ENCODE measurements around the gene DCP1B. TPM values are rescaled to one million over a fixed set of nuclear protein-coding genes. Genes with fewer than 3 reads are reported as not detected.

Gene DCP1B
- 10 to 100 TPM in 3 of 5 experiments, 1 to 10 TPM in 2; 8.1 to 19.7 (median 15.5) TPM for total RNA-seq
- 10 to 100 TPM; 21.0 to 30.5 TPM for polyA plus RNA-seq
- total RNA-seq: 11.7 reads per million, percentile 39 among the genes with 10 or more reads in this experiment

DNA sequence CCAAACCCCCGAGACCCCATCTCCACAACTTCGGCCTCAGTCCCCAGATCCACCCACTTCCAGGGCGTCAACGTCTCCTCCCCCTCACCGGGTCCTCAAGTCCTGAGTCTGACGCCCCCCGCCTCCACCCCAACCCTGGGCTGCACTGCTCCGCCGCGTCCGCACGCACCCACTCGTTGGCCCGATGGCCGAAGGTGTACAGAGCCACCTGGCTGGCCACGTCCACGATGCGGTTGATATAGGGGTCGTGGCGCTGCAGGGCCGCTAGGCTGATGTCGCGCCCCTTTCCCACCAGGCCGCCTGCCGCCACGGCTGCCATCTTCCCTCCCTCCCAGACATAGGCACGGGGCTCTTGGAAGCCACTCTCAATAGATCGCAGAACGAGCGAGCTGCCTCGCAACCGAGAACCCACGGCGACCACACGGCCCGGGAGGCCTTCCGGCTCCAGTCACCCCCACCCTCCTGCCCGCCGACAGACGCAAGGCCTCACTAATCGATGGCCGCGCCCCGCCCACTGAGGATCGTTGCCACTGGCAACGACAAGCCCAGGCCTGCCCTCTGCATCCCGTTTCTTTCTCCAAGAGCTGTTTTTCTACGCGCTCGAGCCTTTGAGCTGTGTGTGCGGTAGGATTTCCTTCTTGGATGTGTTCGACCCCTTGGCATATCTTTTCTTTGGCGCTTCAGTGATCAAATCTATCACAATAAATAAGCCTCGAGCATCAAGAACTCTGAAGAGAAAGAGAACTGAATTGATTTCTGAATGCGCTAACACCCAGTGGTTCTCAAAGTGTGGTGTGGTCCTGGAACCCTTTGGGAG is at the start of gene DCP1B:
DCP1B (minus strand) TSS at position 345 of the 817 bp plus-strand sequence; CDS start at position 319, 26 bp downstream.
- peak within 1 kb of the TSS; percentile 80 for H3K4me3 ChIP-seq (ENCODE audit: low read length)
- H3K27ac ChIP-seq (ENCODE audit: low read depth, low read length): peak within 1 kb of the TSS; percentile 80
- Mint-ChIP-seq H3K4me1 (peaks cover 15 to 44% (median 36%) of the 10 kb centered on the region in 7 donors), H3K27me3 (peaks cover 0 to 6% (median 0%) of the 10 kb centered on the region in 5 donors), H3K9me3 (no peaks in the 10 kb centered on the region), H3K4me3 (peak within 1 kb of the TSS; percentile 92 to 100 (median 97)), H3K36me3 (peaks cover 0 to 14% (median 0%) of the 10 kb centered on the region in 5 donors), H3K27ac (peak within 1 kb of the TSS; percentile 93 to 99 (median 97))
- intact Hi-C loops (cut with micrococcal nuclease): loop anchor here (1.0 to 10.0 kb wide), 16 partner anchors 31 to 1604 kb away; partner anchors contain the start of genes CCDC77 (in 2 of the 2), ITFG2 (in 2 of the 2), ADIPOR2 (in 1 of the 2) and FBXL14 (in 1 of the 2)
- H3K9me3 ChIP-seq (ENCODE audit: control insufficient read depth in 2 of 3, low read length in 3 of 3): no peaks in the 10 kb centered on the region
- H3K4me1 ChIP-seq (ENCODE audit: control insufficient read depth in 2 of 2, insufficient read depth in 2 of 2, low read length in 2 of 2): peaks cover 10 to 18% of the 10 kb centered on the region in 2 donors
- ATAC-seq: peak; percentile 99
- ChIA-PET POLR2A (interaction anchor here (0.6 to 1.0 kb wide), 7 partner anchors 18 to 1012 kb away, joined by 3 to 5 read pairs (median 3); partner anchors contain the start of genes ADIPOR2 and FKBP4), CTCF (no interaction called here)
- peaks cover 0 to 4% (median 0%) of the 10 kb centered on the region in 3 experiments for H3K36me3 ChIP-seq (ENCODE audit: control insufficient read depth in 2 of 3, insufficient read depth in 3 of 3, low read length in 3 of 3)
- peak; percentile 76 to 93 (median 90) for DNase-seq
- no peaks in the 10 kb centered on the region for H3K27me3 ChIP-seq (ENCODE audit: control insufficient read depth in 2 of 2, insufficient read depth in 2 of 2, low read length in 2 of 2)

DNA sequence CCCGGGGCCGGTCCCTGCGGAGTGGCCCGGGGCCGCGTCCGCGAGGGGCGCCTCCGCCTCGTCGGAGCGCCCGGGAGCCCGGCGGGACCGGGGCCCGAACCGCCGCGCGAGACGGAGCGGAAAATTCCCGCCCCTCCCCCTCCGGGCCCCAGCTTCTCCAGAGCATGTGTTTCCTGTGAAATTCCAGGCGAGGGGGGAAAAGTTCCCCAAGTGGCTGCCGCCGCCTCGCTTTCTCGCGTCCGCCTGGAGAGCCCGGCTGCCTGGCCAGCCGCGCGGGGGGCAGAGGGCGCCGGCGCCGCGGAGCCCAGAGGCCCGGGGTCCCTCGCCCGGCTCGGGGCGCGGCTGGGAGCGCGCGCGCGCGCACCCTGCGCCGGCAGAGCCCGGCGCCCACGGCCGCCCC is 49.4 kb upstream of the DCP1B start:
- ATAC-seq (no peak), DNase-seq (no peak)
- intact Hi-C loops (cut with micrococcal nuclease): loop anchor here in 1 of 2 donors (5.0 kb wide), 1 partner anchor 256 kb away; no protein-coding TSS in a partner anchor
- H3K27me3 Mint-ChIP-seq: peaks cover 60 to 86% (median 71%) of the 10 kb centered on the region in 5 donors
- no peak overlapping the region for H3K27ac Mint-ChIP-seq
- H3K4me1 Mint-ChIP-seq: peaks cover 16 to 31% (median 22%) of the 10 kb centered on the region in 7 donors
- H3K4me1 ChIP-seq (ENCODE audit: control insufficient read depth in 2 of 2, insufficient read depth in 2 of 2, low read length in 2 of 2): no peaks in the 10 kb centered on the region
- H3K9me3 ChIP-seq (ENCODE audit: control insufficient read depth in 2 of 3, low read length in 3 of 3): no peaks in the 10 kb centered on the region
- H3K36me3 Mint-ChIP-seq: peaks cover 0 to 1% (median 0%) of the 10 kb centered on the region in 5 donors
- H3K27ac ChIP-seq (ENCODE audit: low read depth, low read length): no peak overlapping the region
- no peak overlapping the region for H3K4me3 ChIP-seq (ENCODE audit: low read length)
- no peaks in the 10 kb centered on the region for H3K36me3 ChIP-seq (ENCODE audit: control insufficient read depth in 2 of 3, insufficient read depth in 3 of 3, low read length in 3 of 3)
- POLR2A ChIA-PET: no interaction called here
- H3K4me3 Mint-ChIP-seq: peak overlapping the region in 1 of 10 donors; percentile 90
- H3K27me3 ChIP-seq (ENCODE audit: control insufficient read depth in 2 of 2, insufficient read depth in 2 of 2, low read length in 2 of 2): peaks cover 9 to 10% of the 10 kb centered on the region in 2 donors
- H3K9me3 Mint-ChIP-seq: peaks cover 0 to 1% (median 0%) of the 10 kb centered on the region in 11 donors
- CTCF ChIA-PET: no interaction called here

DNA sequence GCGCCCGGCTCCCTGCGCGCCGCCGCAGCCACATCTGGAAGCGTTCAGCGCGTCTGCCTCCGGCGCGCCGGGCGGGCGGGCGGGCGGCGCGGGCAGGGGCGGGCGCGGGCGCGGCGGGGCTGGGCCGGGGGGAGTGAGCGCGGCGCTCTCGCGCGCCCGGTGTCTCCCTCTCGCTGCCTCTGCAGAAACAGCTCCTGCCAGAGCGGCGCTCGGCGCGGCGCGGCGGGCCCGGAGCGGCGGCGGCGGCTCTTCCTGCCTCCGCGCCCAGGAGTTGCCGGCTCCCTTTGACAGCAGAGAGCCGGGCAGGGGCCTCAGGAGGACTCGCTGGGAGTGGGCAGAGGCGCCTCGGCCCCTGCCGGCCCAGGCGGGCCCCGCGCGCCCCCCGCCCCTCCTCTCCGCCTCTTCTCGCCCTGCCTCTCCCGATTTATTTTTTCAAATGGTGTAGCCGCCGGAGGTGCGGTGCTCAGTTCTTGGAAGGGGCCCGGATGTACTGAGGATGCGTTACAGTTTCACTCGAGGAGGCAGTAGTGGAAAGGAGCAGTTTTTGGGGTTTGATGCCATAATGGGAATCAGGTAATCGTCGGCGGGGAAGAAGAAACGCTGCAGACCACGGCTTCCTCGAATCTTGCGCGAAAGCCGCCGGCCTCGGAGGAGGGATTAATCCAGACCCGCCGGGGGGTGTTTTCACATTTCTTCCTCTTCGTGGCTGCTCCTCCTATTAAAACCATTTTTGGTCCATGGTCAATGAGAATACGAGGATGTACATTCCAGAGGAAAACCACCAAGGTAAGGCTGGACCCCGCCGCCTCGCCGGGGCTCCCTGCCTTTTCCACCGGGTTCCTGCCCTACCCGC is 48.8 kb upstream of the DCP1B start, which contains the start of gene CACNA1C:
CACNA1C (plus strand) TSS at position 162 of the 853 bp plus-strand sequence; CDS start at position 738, 576 bp downstream.
- ATAC-seq (peak; percentile 89), DNase-seq (peak; percentile 25 to 60 (median 33))
- H3K27me3 ChIP-seq (ENCODE audit: control insufficient read depth in 2 of 2, insufficient read depth in 2 of 2, low read length in 2 of 2): peaks cover 9 to 10% of the 10 kb centered on the region in 2 donors
- H3K27ac ChIP-seq (ENCODE audit: low read depth, low read length): no peak within 1 kb of the TSS
- intact Hi-C loops (cut with micrococcal nuclease): loop anchor here in 1 of 2 donors (5.0 kb wide), 1 partner anchor 256 kb away; no protein-coding TSS in a partner anchor
- CTCF ChIA-PET: no interaction called here
- no peaks in the 10 kb centered on the region for H3K9me3 ChIP-seq (ENCODE audit: control insufficient read depth in 2 of 3, low read length in 3 of 3)
- H3K36me3 Mint-ChIP-seq: peaks cover 0 to 1% (median 0%) of the 10 kb centered on the region in 5 donors
- H3K4me1 ChIP-seq (ENCODE audit: control insufficient read depth in 2 of 2, insufficient read depth in 2 of 2, low read length in 2 of 2): no peaks in the 10 kb centered on the region
- H3K4me1 Mint-ChIP-seq: peaks cover 16 to 31% (median 22%) of the 10 kb centered on the region in 7 donors
- H3K36me3 ChIP-seq (ENCODE audit: control insufficient read depth in 2 of 3, insufficient read depth in 3 of 3, low read length in 3 of 3): no peaks in the 10 kb centered on the region
- no peak within 1 kb of the TSS for H3K27ac Mint-ChIP-seq
- peak within 1 kb of the TSS; percentile 53 for H3K4me3 ChIP-seq (ENCODE audit: low read length)
- H3K9me3 Mint-ChIP-seq: peaks cover 0 to 1% (median 0%) of the 10 kb centered on the region in 11 donors
- POLR2A ChIA-PET: no interaction called here
- peaks cover 66 to 86% (median 76%) of the 10 kb centered on the region in 5 donors for H3K27me3 Mint-ChIP-seq
- peak within 1 kb of the TSS; percentile 83 to 90 (median 86) for H3K4me3 Mint-ChIP-seq

DNA sequence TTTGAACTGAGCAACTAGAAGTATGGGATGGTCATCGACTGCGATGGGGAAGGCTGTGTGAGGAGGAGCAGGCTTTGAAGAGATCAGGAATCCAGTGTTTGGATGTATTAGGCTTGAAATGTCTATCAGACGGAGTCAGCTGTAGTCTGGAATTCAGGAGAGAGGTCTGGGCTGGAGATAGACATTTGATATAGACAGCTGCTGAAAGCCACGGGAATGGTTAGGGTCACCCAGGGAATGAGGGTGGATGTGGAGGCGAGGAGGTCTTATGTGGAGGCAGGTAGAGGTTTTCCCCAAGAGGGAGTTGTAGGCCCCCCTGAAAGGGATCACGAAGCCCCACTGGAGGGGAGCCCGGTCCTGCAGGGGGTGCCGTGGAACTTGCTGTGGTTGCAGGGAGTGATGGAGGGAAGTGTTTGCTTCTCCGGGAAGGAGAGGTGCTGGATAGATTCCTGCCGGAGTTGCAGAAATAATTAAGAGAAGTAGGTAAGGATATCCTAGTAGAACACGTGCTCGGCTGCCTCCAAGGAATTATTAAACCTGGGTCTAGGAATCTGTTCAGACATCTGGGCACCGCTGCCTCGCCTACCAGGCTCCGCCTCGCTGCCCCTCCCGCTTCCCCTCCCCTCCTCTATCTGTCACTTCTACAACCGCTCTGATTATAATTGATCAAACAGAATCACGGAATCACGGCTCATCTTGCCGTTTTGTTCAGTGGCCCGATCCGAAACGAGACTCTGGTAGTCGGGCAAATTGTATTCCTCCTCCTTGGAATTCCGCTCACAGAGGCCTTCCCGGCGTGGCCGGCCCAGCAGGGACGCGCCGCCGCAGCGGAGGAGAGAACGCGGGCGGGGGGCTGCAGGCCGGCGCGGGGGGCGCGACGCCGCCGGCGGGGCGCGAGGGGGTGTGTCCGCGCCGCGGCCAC is 47.7 kb upstream of the DCP1B start:
- Mint-ChIP-seq H3K27ac (peak overlapping the region in 1 of 9 donors; percentile 53), H3K36me3 (peaks cover 0 to 1% (median 0%) of the 10 kb centered on the region in 5 donors), H3K4me1 (peaks cover 16 to 31% (median 22%) of the 10 kb centered on the region in 7 donors), H3K27me3 (peaks cover 65 to 86% (median 74%) of the 10 kb centered on the region in 5 donors), H3K4me3 (peak overlapping the region; percentile 65 to 90 (median 78)), H3K9me3 (peaks cover 0 to 1% (median 0%) of the 10 kb centered on the region in 11 donors)
- Histone ChIP-seq H3K4me3 (ENCODE audit: low read length) (no peak overlapping the region), H3K36me3 (ENCODE audit: control insufficient read depth in 2 of 3, insufficient read depth in 3 of 3, low read length in 3 of 3) (no peaks in the 10 kb centered on the region), H3K9me3 (ENCODE audit: control insufficient read depth in 2 of 3, low read length in 3 of 3) (no peaks in the 10 kb centered on the region), H3K27ac (ENCODE audit: low read depth, low read length) (no peak overlapping the region), H3K4me1 (ENCODE audit: control insufficient read depth in 2 of 2, insufficient read depth in 2 of 2, low read length in 2 of 2) (no peaks in the 10 kb centered on the region), H3K27me3 (ENCODE audit: control insufficient read depth in 2 of 2, insufficient read depth in 2 of 2, low read length in 2 of 2) (peaks cover 9 to 10% of the 10 kb centered on the region in 2 donors)
- ChIA-PET CTCF (no interaction called here), POLR2A (no interaction called here)
- intact Hi-C loops (cut with micrococcal nuclease): loop anchor here in 1 of 2 donors (5.0 kb wide), 1 partner anchor 255 kb away; no protein-coding TSS in a partner anchor
- ATAC-seq: no peak
- DNase-seq: no peak

DNA sequence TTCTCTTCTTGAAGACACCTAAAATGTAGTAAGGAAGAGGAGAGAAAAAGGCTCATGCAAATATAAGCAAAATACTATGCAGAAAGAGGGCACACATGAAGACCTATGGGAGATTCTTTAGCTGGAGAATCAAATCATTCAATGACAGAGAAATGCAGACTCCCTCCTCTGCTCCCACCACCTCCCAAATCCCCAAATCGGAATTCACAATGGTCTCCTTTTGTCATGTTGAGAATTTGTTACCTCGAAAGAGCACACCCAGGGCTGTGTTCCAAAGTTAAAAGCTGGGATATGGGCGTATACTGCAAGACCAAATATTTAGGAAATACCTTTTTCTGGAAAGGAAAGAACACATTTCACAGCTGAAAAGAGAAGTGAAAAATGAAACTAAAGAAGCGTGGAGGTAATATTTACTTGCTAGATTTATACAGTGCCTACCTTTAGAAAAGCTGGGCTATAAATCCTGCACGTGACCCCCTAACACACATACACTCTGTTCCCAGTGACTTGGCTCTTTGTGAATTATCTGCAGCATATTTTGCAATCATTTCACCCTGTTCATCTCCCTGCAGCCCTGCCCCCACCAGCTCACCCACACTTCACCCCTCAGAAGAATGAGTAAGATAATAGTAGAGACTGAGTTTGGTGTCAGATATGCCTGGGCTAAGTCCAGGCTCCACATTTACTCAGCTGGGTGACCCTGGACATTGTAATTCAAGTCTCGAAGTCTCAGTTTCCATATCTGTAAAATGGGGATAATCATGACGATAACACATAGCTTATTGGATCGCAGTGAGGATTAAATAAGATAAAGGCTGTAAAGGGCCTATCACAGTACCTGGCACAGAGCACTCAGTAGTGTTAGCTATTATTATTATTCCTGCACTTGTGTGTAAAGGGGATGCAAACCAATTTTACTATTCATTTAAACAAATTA is 45.6 kb upstream of the DCP1B start:
- peaks cover 9 to 10% of the 10 kb centered on the region in 2 donors for H3K27me3 ChIP-seq (ENCODE audit: control insufficient read depth in 2 of 2, insufficient read depth in 2 of 2, low read length in 2 of 2)
- no peak overlapping the region for H3K4me3 ChIP-seq (ENCODE audit: low read length)
- H3K36me3 Mint-ChIP-seq: peaks cover 0 to 1% (median 0%) of the 10 kb centered on the region in 5 donors
- H3K9me3 ChIP-seq (ENCODE audit: control insufficient read depth in 2 of 3, low read length in 3 of 3): no peaks in the 10 kb centered on the region
- peaks cover 48 to 77% (median 61%) of the 10 kb centered on the region in 5 donors for H3K27me3 Mint-ChIP-seq
- peak overlapping the region in 1 of 10 donors; percentile 31 for H3K4me3 Mint-ChIP-seq
- H3K36me3 ChIP-seq (ENCODE audit: control insufficient read depth in 2 of 3, insufficient read depth in 3 of 3, low read length in 3 of 3): no peaks in the 10 kb centered on the region
- DNase-seq (no peak), ATAC-seq (no peak)
- peaks cover 16 to 30% (median 21%) of the 10 kb centered on the region in 7 donors for H3K4me1 Mint-ChIP-seq
- no peak overlapping the region for H3K27ac Mint-ChIP-seq
- no peak overlapping the region for H3K27ac ChIP-seq (ENCODE audit: low read depth, low read length)
- no peaks in the 10 kb centered on the region for H3K4me1 ChIP-seq (ENCODE audit: control insufficient read depth in 2 of 2, insufficient read depth in 2 of 2, low read length in 2 of 2)
- peaks cover 0 to 1% (median 0%) of the 10 kb centered on the region in 11 donors for H3K9me3 Mint-ChIP-seq
- CTCF ChIA-PET: no interaction called here
- POLR2A ChIA-PET: no interaction called here
- intact Hi-C loops (cut with micrococcal nuclease): loop anchor here in 1 of 2 donors (5.0 kb wide), 1 partner anchor 253 kb away; no protein-coding TSS in a partner anchor
